A549 (cell line): ENCODE data around the gene HMGN3. TPM values are rescaled to one million over a fixed set of nuclear protein-coding genes. Genes with fewer than 3 reads are reported as not detected.

Source experiments
- ATAC-seq, 2 experiments: fragments of 200-7000 bp in 1 of 2; fragments of >200 bp in 1 of 2; cut with Nextera tagmentation in 1 of 2; cut with Tn5 transposase in 1 of 2; 3 replicates each; pipeline versions ENCODE4 v1.8.0 to v1.9.1; 2018 to 2020; ENCODE audit warnings: mild to moderate bottlenecking in 1 of 2, moderate library complexity in 1 of 2
- CTCF ChIA-PET: fragments of 300-600 bp; sonication (Branson Sonifier 250); formaldehyde crosslinking; extraction: SDS; loops from one replicate; lab custom pipeline; 2021; ENCODE audit warnings: antibody characterized with exemption, inconsistent platforms; lab: Yijun Ruan, JAX
- POLR2A ChIA-PET: fragments of 350-600 bp; formaldehyde crosslinking; extraction: SDS; loops from one replicate; lab custom pipeline; 2021; ENCODE audit warnings: antibody characterized with exemption, inconsistent platforms; lab: Yijun Ruan, JAX
- DNase-seq, 2 experiments: peaks; one replicate each; pipeline versions ENCODE4 v3.0.0 to v3.0.0-alpha.2; 2011 to 2016; ENCODE audit warnings: low read depth in 1 of 2, low spot score in 1 of 2
- FAIRE-seq: peaks from 2 replicates; lab custom pipeline; 2011; peaks lifted over from hg19 to GRCh38; lab: Jason Lieb, UNC
- H3K27ac ChIP-seq, 2 experiments: fragments of >200 bp; sonication (Bioruptor Twin); formaldehyde crosslinking; 3 replicates each; pipeline ENCODE4 v1.5.1; 2016 to 2017
- H3K4me1 ChIP-seq: fragments of >200 bp; sonication (Bioruptor Twin); formaldehyde crosslinking; 3 replicates; pipeline ENCODE4 v1.6.1; 2016
- H3K4me2 ChIP-seq: fragments of >200 bp; sonication (Bioruptor Twin); formaldehyde crosslinking; 3 replicates; pipeline ENCODE4 v1.6.1; 2016
- H3K4me3 ChIP-seq: fragments of >200 bp; sonication (Bioruptor Twin); formaldehyde crosslinking; 3 replicates; pipeline ENCODE4 v1.5.1; 2016
- H3K9me3 ChIP-seq: fragments of >200 bp; sonication (Bioruptor Twin); formaldehyde crosslinking; 3 replicates; pipeline ENCODE4 v1.6.1; 2016
- BHLHE40 ChIP-seq: IDR thresholded peaks from 2 replicates; pipeline ENCODE4 v1.6.1; 2012; ENCODE audit warnings: low read depth, low read length, inconsistent platforms
- CBX2 ChIP-seq: fragments of 200-600 bp; sonication (generic); IDR thresholded peaks from 2 replicates; pipeline ENCODE4 v1.6.1; 2016; ENCODE audit warnings: low read depth, mild to moderate bottlenecking, borderline replicate concordance
- CBX8 ChIP-seq: fragments of 200-600 bp; sonication (generic); IDR thresholded peaks from 2 replicates; pipeline ENCODE4 v1.6.1; 2016
- CEBPB ChIP-seq, 2 experiments: fragments of >200 bp in 1 of 2; sonication (Bioruptor Twin) in 1 of 2; formaldehyde crosslinking in 1 of 2; IDR thresholded peaks; 2 replicates each; pipeline ENCODE4 v1.6.1; 2012 to 2016
- ESRRA ChIP-seq: fragments of 150-350 bp; IDR thresholded peaks from 2 replicates; pipeline ENCODE4 v1.6.1; 2014; ENCODE audit warnings: mild to moderate bottlenecking, low read length, borderline replicate concordance
- HEYL ChIP-seq: fragments of 250-450 bp; sonication (Bioruptor Pico); IDR thresholded peaks from 2 replicates; pipeline ENCODE4 v1.8.0; 2021; ENCODE audit warnings: mild to moderate bottlenecking, moderate library complexity
- HOXA7 ChIP-seq: fragments of 250-450 bp; sonication (Bioruptor Pico); IDR thresholded peaks from 2 replicates; pipeline ENCODE4 v1.5.0; 2020; ENCODE audit warnings: mild to moderate bottlenecking, moderate library complexity
- HOXB13 ChIP-seq: fragments of 250-450 bp; sonication (Bioruptor Pico); IDR thresholded peaks from 2 replicates; pipeline ENCODE4 v1.5.0; 2020; ENCODE audit warnings: low read depth, mild to moderate bottlenecking, moderate library complexity
- HOXB5 ChIP-seq: fragments of 250-450 bp; sonication (Bioruptor Pico); IDR thresholded peaks from 2 replicates; pipeline ENCODE4 v1.5.0; 2020; ENCODE audit warnings: mild to moderate bottlenecking, moderate library complexity
- JUNB ChIP-seq: fragments of >200 bp; sonication (Bioruptor Twin); formaldehyde crosslinking; IDR thresholded peaks from 2 replicates; pipeline ENCODE4 v1.6.1; 2016
- KDM1A ChIP-seq: fragments of 200-600 bp; sonication (generic); IDR thresholded peaks from 2 replicates; pipeline ENCODE4 v1.6.1; 2016; ENCODE audit warnings: low read depth, mild to moderate bottlenecking
- KDM5A ChIP-seq: fragments of 200-600 bp; sonication (generic); IDR thresholded peaks from 2 replicates; pipeline ENCODE4 v1.6.1; 2016; ENCODE audit warnings: antibody characterized with exemption, mild to moderate bottlenecking
- PBX3 ChIP-seq: IDR thresholded peaks from 2 replicates; pipeline ENCODE4 v1.6.1; 2012
- PHF8 ChIP-seq: fragments of 200-600 bp; sonication (generic); IDR thresholded peaks from 2 replicates; pipeline ENCODE4 v1.6.1; 2016; ENCODE audit warnings: low read depth, mild to moderate bottlenecking, antibody characterized with exemption, moderate library complexity, borderline replicate concordance
- POLR2AphosphoS2 ChIP-seq: conservative IDR thresholded peaks from 2 replicates; pipeline ENCODE4 v1.6.1; 2012; ENCODE audit warnings: low read length, improper control_type of control experiment, inconsistent platforms
- ZNF302 ChIP-seq: fragments of 250-450 bp; sonication (Bioruptor Pico); IDR thresholded peaks from 2 replicates; pipeline ENCODE4 v1.9.0; 2021; ENCODE audit warnings: inconsistent platforms, mild to moderate bottlenecking, moderate library complexity
- WGBS: methylation state at CpG from one replicate; pipeline ENCODE4 v1.1.6; 2017; ENCODE audit errors: missing lambda C conversion rate; 5-methylcytosine and 5-hydroxymethylcytosine counted together
- polyA plus RNA-seq, 4 experiments: library from polyadenylated mRNA; depleted of rRNA in 3 of 4; stranded (reverse); fragments of >200 nt; fragmentation: RNase III in 1 of 4; extraction: RNeasy Plus Mini Kit Qiagen cat#74134 plus additional on column Dnase treatment in 1 of 4; gene quantifications; 2 replicates in 3 of 4; 3 replicates in 1 of 4; pipeline ENCODE4 v1.2.3, GENCODE V29; 2011 to 2017
- TF ChIP-seq, protein P1 (sequence below): fragments of 450-650 bp; IDR thresholded peaks from 2 replicates; pipeline ENCODE4 v1.6.1; 2014; ENCODE audit warnings: antibody characterized with exemption
- TF ChIP-seq, protein P2 (sequence below): fragments of 200-600 bp; sonication (generic); IDR thresholded peaks from 2 replicates; pipeline ENCODE4 v1.6.1; 2016; ENCODE audit warnings: antibody characterized with exemption, mild to moderate bottlenecking, moderate library complexity
- TF ChIP-seq, protein P3 (sequence below): fragments of 250-450 bp; sonication (Bioruptor Pico); IDR thresholded peaks from 2 replicates; pipeline ENCODE4 v1.5.0; 2020; ENCODE audit warnings: low read depth, mild to moderate bottlenecking, moderate library complexity
- TF ChIP-seq, protein P4 (sequence below): fragments of >200 bp; sonication (Bioruptor Twin); formaldehyde crosslinking; IDR thresholded peaks from 3 replicates; pipeline ENCODE4 v1.5.1; 2016

The HMGN3 gene
- polyA plus RNA-seq, 2 of the 4 experiments (the other 2 are of a cell fraction) = 94.2 to 102 TPM

- no peaks in the 10 kb centered on the region for H3K9me3 ChIP-seq
- no peak for DNase-seq
- POLR2A ChIA-PET = no interaction called here
- H3K4me3 ChIP-seq = no peak overlapping the region
- 78% methylated on average over 3 of the region's 3 CpGs for WGBS
- H3K27ac ChIP-seq = no peak overlapping the region
- H3K4me2 ChIP-seq = no peak overlapping the region
- H3K4me1 ChIP-seq = no peaks in the 10 kb centered on the region
- CTCF ChIA-PET = no interaction called here
- no peak for FAIRE-seq
- TF ChIP-seq PBX3 (no peak), CBX2 (no peak), HOXA7 (CRISPR knock-in tag) (no peak), HOXB13 (no peak), PHF8 (no peak), BHLHE40 (no peak), CBX8 (no peak), JUNB (no peak), KDM1A (no peak), CEBPB (IDR thresholded peaks at IDR 0.05) (no peak), POLR2AphosphoS2 (no peak), KDM5A (no peak), HEYL (CRISPR knock-in tag) (no peak), ESRRA (no peak), ZNF302 (no peak), HOXB5 (no peak)
- TF ChIP-seq, protein P1, sequence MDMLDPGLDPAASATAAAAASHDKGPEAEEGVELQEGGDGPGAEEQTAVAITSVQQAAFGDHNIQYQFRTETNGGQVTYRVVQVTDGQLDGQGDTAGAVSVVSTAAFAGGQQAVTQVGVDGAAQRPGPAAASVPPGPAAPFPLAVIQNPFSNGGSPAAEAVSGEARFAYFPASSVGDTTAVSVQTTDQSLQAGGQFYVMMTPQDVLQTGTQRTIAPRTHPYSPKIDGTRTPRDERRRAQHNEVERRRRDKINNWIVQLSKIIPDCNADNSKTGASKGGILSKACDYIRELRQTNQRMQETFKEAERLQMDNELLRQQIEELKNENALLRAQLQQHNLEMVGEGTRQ = no peak
- TF ChIP-seq, protein P2, sequence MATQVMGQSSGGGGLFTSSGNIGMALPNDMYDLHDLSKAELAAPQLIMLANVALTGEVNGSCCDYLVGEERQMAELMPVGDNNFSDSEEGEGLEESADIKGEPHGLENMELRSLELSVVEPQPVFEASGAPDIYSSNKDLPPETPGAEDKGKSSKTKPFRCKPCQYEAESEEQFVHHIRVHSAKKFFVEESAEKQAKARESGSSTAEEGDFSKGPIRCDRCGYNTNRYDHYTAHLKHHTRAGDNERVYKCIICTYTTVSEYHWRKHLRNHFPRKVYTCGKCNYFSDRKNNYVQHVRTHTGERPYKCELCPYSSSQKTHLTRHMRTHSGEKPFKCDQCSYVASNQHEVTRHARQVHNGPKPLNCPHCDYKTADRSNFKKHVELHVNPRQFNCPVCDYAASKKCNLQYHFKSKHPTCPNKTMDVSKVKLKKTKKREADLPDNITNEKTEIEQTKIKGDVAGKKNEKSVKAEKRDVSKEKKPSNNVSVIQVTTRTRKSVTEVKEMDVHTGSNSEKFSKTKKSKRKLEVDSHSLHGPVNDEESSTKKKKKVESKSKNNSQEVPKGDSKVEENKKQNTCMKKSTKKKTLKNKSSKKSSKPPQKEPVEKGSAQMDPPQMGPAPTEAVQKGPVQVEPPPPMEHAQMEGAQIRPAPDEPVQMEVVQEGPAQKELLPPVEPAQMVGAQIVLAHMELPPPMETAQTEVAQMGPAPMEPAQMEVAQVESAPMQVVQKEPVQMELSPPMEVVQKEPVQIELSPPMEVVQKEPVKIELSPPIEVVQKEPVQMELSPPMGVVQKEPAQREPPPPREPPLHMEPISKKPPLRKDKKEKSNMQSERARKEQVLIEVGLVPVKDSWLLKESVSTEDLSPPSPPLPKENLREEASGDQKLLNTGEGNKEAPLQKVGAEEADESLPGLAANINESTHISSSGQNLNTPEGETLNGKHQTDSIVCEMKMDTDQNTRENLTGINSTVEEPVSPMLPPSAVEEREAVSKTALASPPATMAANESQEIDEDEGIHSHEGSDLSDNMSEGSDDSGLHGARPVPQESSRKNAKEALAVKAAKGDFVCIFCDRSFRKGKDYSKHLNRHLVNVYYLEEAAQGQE = no peak
- TF ChIP-seq, protein P3, sequence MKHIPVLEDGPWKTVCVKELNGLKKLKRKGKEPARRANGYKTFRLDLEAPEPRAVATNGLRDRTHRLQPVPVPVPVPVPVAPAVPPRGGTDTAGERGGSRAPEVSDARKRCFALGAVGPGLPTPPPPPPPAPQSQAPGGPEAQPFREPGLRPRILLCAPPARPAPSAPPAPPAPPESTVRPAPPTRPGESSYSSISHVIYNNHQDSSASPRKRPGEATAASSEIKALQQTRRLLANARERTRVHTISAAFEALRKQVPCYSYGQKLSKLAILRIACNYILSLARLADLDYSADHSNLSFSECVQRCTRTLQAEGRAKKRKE (CRISPR knock-in tag) = no peak
- TF ChIP-seq, protein P4, sequence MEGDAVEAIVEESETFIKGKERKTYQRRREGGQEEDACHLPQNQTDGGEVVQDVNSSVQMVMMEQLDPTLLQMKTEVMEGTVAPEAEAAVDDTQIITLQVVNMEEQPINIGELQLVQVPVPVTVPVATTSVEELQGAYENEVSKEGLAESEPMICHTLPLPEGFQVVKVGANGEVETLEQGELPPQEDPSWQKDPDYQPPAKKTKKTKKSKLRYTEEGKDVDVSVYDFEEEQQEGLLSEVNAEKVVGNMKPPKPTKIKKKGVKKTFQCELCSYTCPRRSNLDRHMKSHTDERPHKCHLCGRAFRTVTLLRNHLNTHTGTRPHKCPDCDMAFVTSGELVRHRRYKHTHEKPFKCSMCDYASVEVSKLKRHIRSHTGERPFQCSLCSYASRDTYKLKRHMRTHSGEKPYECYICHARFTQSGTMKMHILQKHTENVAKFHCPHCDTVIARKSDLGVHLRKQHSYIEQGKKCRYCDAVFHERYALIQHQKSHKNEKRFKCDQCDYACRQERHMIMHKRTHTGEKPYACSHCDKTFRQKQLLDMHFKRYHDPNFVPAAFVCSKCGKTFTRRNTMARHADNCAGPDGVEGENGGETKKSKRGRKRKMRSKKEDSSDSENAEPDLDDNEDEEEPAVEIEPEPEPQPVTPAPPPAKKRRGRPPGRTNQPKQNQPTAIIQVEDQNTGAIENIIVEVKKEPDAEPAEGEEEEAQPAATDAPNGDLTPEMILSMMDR = no peak
- no peak for ATAC-seq
These were observed 30.7 kb downstream of the HMGN3 start for GRCh38 chr6:79203753-79204253.
